ENCODE data around the gene UNC80. TPM values are rescaled to one million over a fixed set of nuclear protein-coding genes. Genes with fewer than 3 reads are reported as not detected.
A peak's percentile ranks its signal among the peaks of the same experiment; 100 is the strongest.

Gene UNC80
- polyA plus RNA-seq, 3 donors, result under 0.01 TPM; not detected in 2

GRCh38 chr2:209929369-209929768, 157.7 kb downstream of the UNC80 start:
- Mint-ChIP-seq H3K4me3 (no peak overlapping the region), H3K27me3 (ENCODE audit: low read depth in 3 of 3) (peaks cover 4 to 9% (median 6%) of the 10 kb centered on the region in 3 donors), H3K9me3 (peaks cover 0 to 2% (median 0%) of the 10 kb centered on the region in 7 donors), H3K4me1 (no peaks in the 10 kb centered on the region), H3K27ac (no peak overlapping the region), H3K36me3 (no peaks in the 10 kb centered on the region)
- Histone ChIP-seq H4K20me1 (ENCODE audit: insufficient read depth, low read length) (no peaks in the 10 kb centered on the region), H3K9ac (ENCODE audit: insufficient read depth, low read length, poor library complexity, severe bottlenecking) (no peak overlapping the region), H3K9me3 (replicated peaks in 1 of 2; ENCODE audit: control insufficient read depth in 1 of 2, insufficient read depth in 1 of 2, low read length in 2 of 2) (no peaks in the 10 kb centered on the region), H3K79me2 (ENCODE audit: insufficient read depth, low read length) (no peaks in the 10 kb centered on the region), H3K4me2 (replicated peaks; ENCODE audit: extremely low read depth, low read length, poor library complexity, severe bottlenecking) (no peak overlapping the region), H3K4me3 (replicated peaks in 1 of 3; ENCODE audit: low read depth in 2 of 3, low read length in 3 of 3) (no peak overlapping the region), H2AFZ (ENCODE audit: insufficient read depth, low read depth, low read length, poor library complexity, severe bottlenecking) (no peak overlapping the region), H3K27ac (ENCODE audit: low read depth in 1 of 2, low read length in 2 of 2) (no peak overlapping the region), H3K27me3 (ENCODE audit: control insufficient read depth in 2 of 2, insufficient read depth in 2 of 2, low read length in 2 of 2) (no peaks in the 10 kb centered on the region), H3K4me1 (ENCODE audit: control insufficient read depth in 1 of 2, insufficient read depth in 2 of 2, low read length in 2 of 2) (no peaks in the 10 kb centered on the region), H3K36me3 (replicated peaks in 1 of 2; ENCODE audit: control insufficient read depth in 1 of 2, insufficient read depth in 2 of 2, low read length in 2 of 2) (no peaks in the 10 kb centered on the region)
- no peak for DNase-seq
- intact Hi-C loops (cut with micrococcal nuclease), result no loop called here
- no CpG with 5 or more reads among the region's 2 CpGs for WGBS (ENCODE audit: insufficient coverage)
- no peak for TF ChIP-seq CTCF (IDR thresholded peaks at IDR 0.05)

GRCh38 chr2:209933499-209934483, 162.2 kb downstream of the UNC80 start:
- H3K79me2 ChIP-seq (ENCODE audit: insufficient read depth, low read length), result no peaks in the 10 kb centered on the region
- intact Hi-C loops (cut with micrococcal nuclease), result no loop called here
- H3K36me3 ChIP-seq (replicated peaks in 1 of 2; ENCODE audit: control insufficient read depth in 1 of 2, insufficient read depth in 2 of 2, low read length in 2 of 2), result no peaks in the 10 kb centered on the region
- TF ChIP-seq CTCF (IDR thresholded peaks at IDR 0.05), result no peak
- no peaks in the 10 kb centered on the region for H3K36me3 Mint-ChIP-seq
- H3K9ac ChIP-seq (ENCODE audit: insufficient read depth, low read length, poor library complexity, severe bottlenecking), result no peak overlapping the region
- H3K27me3 Mint-ChIP-seq (ENCODE audit: low read depth in 3 of 3), result peaks cover 2 to 3% (median 2%) of the 10 kb centered on the region in 3 donors
- H3K4me3 Mint-ChIP-seq, result no peak overlapping the region
- H3K4me1 ChIP-seq (ENCODE audit: control insufficient read depth in 1 of 2, insufficient read depth in 2 of 2, low read length in 2 of 2), result no peaks in the 10 kb centered on the region
- H3K27ac Mint-ChIP-seq, result peak overlapping the region in 1 of 7 donors; percentile 31
- H3K27me3 ChIP-seq (ENCODE audit: control insufficient read depth in 2 of 2, insufficient read depth in 2 of 2, low read length in 2 of 2), result no peaks in the 10 kb centered on the region
- WGBS (ENCODE audit: insufficient coverage), result 78% methylated on average over 7 of the region's 12 CpGs
- no peaks in the 10 kb centered on the region for H3K4me1 Mint-ChIP-seq
- H3K4me3 ChIP-seq (replicated peaks in 1 of 3; ENCODE audit: low read depth in 2 of 3, low read length in 3 of 3), result no peak overlapping the region
- H3K9me3 ChIP-seq (replicated peaks in 1 of 2; ENCODE audit: control insufficient read depth in 1 of 2, insufficient read depth in 1 of 2, low read length in 2 of 2), result no peaks in the 10 kb centered on the region
- H3K4me2 ChIP-seq (replicated peaks; ENCODE audit: extremely low read depth, low read length, poor library complexity, severe bottlenecking), result no peak overlapping the region
- no peak for DNase-seq
- H3K9me3 Mint-ChIP-seq, result no peaks in the 10 kb centered on the region
- H4K20me1 ChIP-seq (ENCODE audit: insufficient read depth, low read length), result no peaks in the 10 kb centered on the region
- no peak overlapping the region for H2AFZ ChIP-seq (ENCODE audit: insufficient read depth, low read depth, low read length, poor library complexity, severe bottlenecking)
- H3K27ac ChIP-seq (ENCODE audit: low read depth in 1 of 2, low read length in 2 of 2), result no peak overlapping the region
